Ishikawa (cell line): ENCODE measurements around the gene AURKB.

Source experiments
- CEBPB ChIP-seq: IDR thresholded peaks from 2 replicates; pipeline ENCODE4 v1.6.1; 2012
- CREB1 ChIP-seq: IDR thresholded peaks from 2 replicates; pipeline ENCODE4 v1.6.1; 2012; ENCODE audit warnings: low read depth
- EGR1 ChIP-seq: IDR thresholded peaks from 2 replicates; pipeline ENCODE4 v1.6.1; 2012
- EP300 ChIP-seq: IDR thresholded peaks from 2 replicates; pipeline ENCODE4 v1.6.1; 2012; ENCODE audit warnings: borderline replicate concordance
- FOXM1 ChIP-seq: IDR thresholded peaks from 2 replicates; pipeline ENCODE4 v1.6.1; 2012; ENCODE audit warnings: low read depth, borderline replicate concordance
- MAX ChIP-seq: IDR thresholded peaks from 2 replicates; pipeline ENCODE4 v1.6.1; 2012
- NFIC ChIP-seq: IDR thresholded peaks from 2 replicates; pipeline ENCODE4 v1.6.1; 2012
- RAD21 ChIP-seq: IDR thresholded peaks from 2 replicates; pipeline ENCODE4 v1.6.1; 2012; ENCODE audit warnings: low read depth
- REST ChIP-seq: IDR thresholded peaks from 2 replicates; pipeline ENCODE4 v1.6.1; 2012; ENCODE audit warnings: low read depth, mild to moderate bottlenecking
- TAF1 ChIP-seq: IDR thresholded peaks from 2 replicates; pipeline ENCODE4 v1.6.1; 2012; ENCODE audit warnings: low read depth, mild to moderate bottlenecking
- TCF12 ChIP-seq: IDR thresholded peaks from 2 replicates; pipeline ENCODE4 v1.6.1; 2012; ENCODE audit warnings: low read depth
- TEAD4 ChIP-seq: IDR thresholded peaks from 2 replicates; pipeline ENCODE4 v1.6.1; 2012
- USF1 ChIP-seq: IDR thresholded peaks from 2 replicates; pipeline ENCODE4 v1.6.1; 2012
- YY1 ChIP-seq: IDR thresholded peaks from 2 replicates; pipeline ENCODE4 v1.6.1; 2012; ENCODE audit warnings: low read depth
- ZBTB7A ChIP-seq: IDR thresholded peaks from 2 replicates; pipeline ENCODE4 v1.6.1; 2012; ENCODE audit warnings: low read depth

Gene AURKB

GRCh38 chr17:8187517-8188262 lies 22.7 kb downstream of the AURKB start:
- TF ChIP-seq CREB1 (peak; percentile 23; the same call in 1 of the 2 replicates), ZBTB7A (0 out of 2 replicates have a peak, but pooled peaks have one; percentile 25), REST (no peak), TEAD4 (peak; percentile 86), RAD21 (no peak), CEBPB (peak; percentile 67; the same call in 1 of the 2 replicates), FOXM1 (peak; percentile 60; the same call in 1 of the 2 replicates), TCF12 (peak; percentile 57), NFIC (peak; percentile 74), MAX (peak; percentile 87), YY1 (peak; percentile 30), EP300 (peak; percentile 13; the same call in 1 of the 2 replicates), EGR1 (no peak), TAF1 (peak; percentile 54; the same call in 1 of the 2 replicates), USF1 (peak; percentile 79)

- no peak for TF ChIP-seq REST
- TF ChIP-seq RAD21, result no peak
- no peak for TF ChIP-seq EGR1
- TF ChIP-seq ZBTB7A, result no peak
- no peak for TF ChIP-seq NFIC
- TF ChIP-seq TAF1, result no peak
- no peak for TF ChIP-seq FOXM1
- TF ChIP-seq CREB1, result no peak
- TF ChIP-seq USF1, result no peak; the same call in 1 of the 2 replicates
- 0 out of 2 replicates have a peak, but pooled peaks have one; percentile 0 for TF ChIP-seq TCF12
- peak; percentile 42; the same call in 1 of the 2 replicates for TF ChIP-seq MAX
- TF ChIP-seq EP300, result peak; percentile 16; the same call in 1 of the 2 replicates
- TF ChIP-seq CEBPB, result peak; percentile 29; the same call in 1 of the 2 replicates
- TF ChIP-seq YY1, result peak; percentile 23
- peak; percentile 92 for TF ChIP-seq TEAD4
Observed at GRCh38 chr17:8186787-8187516, 23.4 kb downstream of the AURKB start.

- no peak for TF ChIP-seq REST
- TF ChIP-seq ZBTB7A, result 0 out of 2 replicates have a peak, but pooled peaks have one; percentile 21
- no peak for TF ChIP-seq EP300
- TF ChIP-seq TAF1, result no peak
- peak; percentile 6; the same call in 1 of the 2 replicates for TF ChIP-seq YY1
- no peak for TF ChIP-seq FOXM1
- no peak for TF ChIP-seq CREB1
- TF ChIP-seq TCF12, result 0 out of 2 replicates have a peak, but pooled peaks have one; percentile 5
- no peak for TF ChIP-seq MAX
Observed at GRCh38 chr17:8186446-8186786, 24.0 kb downstream of the AURKB start.
